K562 (cell line): ENCODE data around the gene DNAJB13. TPM values are rescaled to one million over a fixed set of nuclear protein-coding genes. Genes with fewer than 3 reads are reported as not detected.
A peak's percentile ranks its signal among the peaks of the same experiment; 100 is the strongest.

Experiments used
- E2F5 ChIP-seq: sonication (generic); formaldehyde crosslinking; IDR thresholded peaks from 2 replicates; pipeline ENCODE4 v1.8.0; 2022; ENCODE audit warnings: mild to moderate bottlenecking, missing genetic modification reagents
- ETV5 ChIP-seq: sonication (generic); formaldehyde crosslinking; IDR thresholded peaks from 2 replicates; pipeline ENCODE4 v1.4.0; 2020; ENCODE audit warnings: low read depth, mild to moderate bottlenecking, missing genetic modification reagents
- FIP1L1 ChIP-seq: fragments of 200-400 bp; formaldehyde crosslinking; IDR thresholded peaks from 2 replicates; pipeline ENCODE4 v1.6.1; 2018; ENCODE audit warnings: mild to moderate bottlenecking, low read depth, low read length; ENCODE audit not compliant: poor library complexity, severe bottlenecking
- HNRNPUL1 ChIP-seq: fragments of 200-400 bp; formaldehyde crosslinking; IDR thresholded peaks from 2 replicates; pipeline ENCODE4 v1.6.1; 2017; ENCODE audit warnings: low read length
- NFIC ChIP-seq: fragments of 450-650 bp; IDR thresholded peaks from 2 replicates; pipeline ENCODE4 v1.6.1; 2017; ENCODE audit warnings: mild to moderate bottlenecking, inconsistent platforms
- PBX2 ChIP-seq, 2 experiments: IDR thresholded peaks in 1 of 2; conservative IDR thresholded peaks in 1 of 2; 2 replicates each; pipeline ENCODE4 v1.6.1; 2016; ENCODE audit warnings: low read depth in 2 of 2, mild to moderate bottlenecking in 1 of 2, missing compliant biosample characterization in 1 of 2, missing genetic modification characterization in 1 of 2, moderate library complexity in 1 of 2
- TEAD1 ChIP-seq, 2 experiments: fragments of 450-650 bp in 1 of 2; sonication (generic) in 1 of 2; formaldehyde crosslinking; IDR thresholded peaks; 2 replicates each; pipeline versions ENCODE4 v1.4.0 to v1.8.0; 2020 to 2022; ENCODE audit warnings: mild to moderate bottlenecking in 2 of 2, missing genetic modification reagents in 1 of 2
- TEAD4 ChIP-seq, 2 experiments: sonication (generic) in 1 of 2; formaldehyde crosslinking in 1 of 2; IDR thresholded peaks; 2 replicates each; pipeline versions ENCODE4 v1.6.1 to v1.8.0; 2012 to 2022; ENCODE audit warnings: borderline replicate concordance in 1 of 2, inconsistent platforms in 1 of 2, low read length in 1 of 2, mild to moderate bottlenecking in 1 of 2, missing genetic modification reagents in 1 of 2
- TFAP4 ChIP-seq: sonication (generic); formaldehyde crosslinking; IDR thresholded peaks from 2 replicates; pipeline ENCODE4 v1.8.0; 2022; ENCODE audit warnings: missing genetic modification reagents, mild to moderate bottlenecking, moderate library complexity, borderline replicate concordance
- ZEB2 ChIP-seq: fragments of 450-650 bp; IDR thresholded peaks from 2 replicates; pipeline ENCODE4 v1.6.1; 2016
- ZHX1 ChIP-seq: fragments of 150-350 bp; conservative IDR thresholded peaks from 2 replicates; pipeline ENCODE4 v1.6.1; 2014; ENCODE audit warnings: low read length
- ZNF592 ChIP-seq: fragments of 450-650 bp; IDR thresholded peaks from 2 replicates; pipeline ENCODE4 v1.6.1; 2017; ENCODE audit warnings: antibody characterized with exemption, mild to moderate bottlenecking
- polyA plus RNA-seq, 8 experiments: library from polyadenylated mRNA; depleted of rRNA in 4 of 8; stranded (reverse) in 5 of 8; unstranded in 3 of 8; fragments of >200 nt; fragmentation: Nextera tagmentation in 2 of 8; fragmentation: Illumina TruSeq in 1 of 8; extraction: Ambion mirVana in 2 of 8; extraction: Trizol in 1 of 8; gene quantifications; 2 replicates each; pipeline versions ENCODE4 v1.2.1 to v1.2.3, GENCODE V29; 2011 to 2014; ENCODE audit warnings: inconsistent platforms in 1 of 8, missing spikeins in 1 of 8
- total RNA-seq, 7 experiments: library from RNA; depleted of rRNA in 6 of 7; stranded (reverse); fragments of >200 nt in 6 of 7; fragmentation: Illumina TruSeq in 2 of 7; extraction: Trizol in 2 of 7; gene quantifications; 2 replicates each; pipeline versions ENCODE4 v1.2.1 to v1.2.3, GENCODE V29; 2011 to 2021; ENCODE audit warnings: low replicate concordance in 1 of 7

DNAJB13 gene
- total and polyA plus RNA-seq, 9 of the 15 experiments (the other 6 are each of a cell fraction or from before 2014, with no cell fraction given), result 0.14 TPM; not detected in 8

- TF ChIP-seq HNRNPUL1, result no peak
- no peak for TF ChIP-seq PBX2 (CRISPR knock-in tag; IDR thresholded peaks at IDR 0.05; ENCODE audit: low read depth)
- no peak for TF ChIP-seq PBX2 (tag; conservative IDR thresholded peaks at IDR 0.05; ENCODE audit: low read depth)
- TF ChIP-seq FIP1L1, result no peak
- no peak for TF ChIP-seq ZHX1
- TF ChIP-seq ZNF592, result no peak
- no peak for TF ChIP-seq E2F5 (CRISPR knock-in tag)
- TF ChIP-seq ZEB2, result no peak
- TF ChIP-seq TEAD4 (IDR thresholded peaks at IDR 0.05; ENCODE audit: low read length), result peak; percentile 93
- no peak for TF ChIP-seq TEAD4 (CRISPR knock-in tag; IDR thresholded peaks at IDR 0.05; ENCODE audit: borderline replicate concordance)
- peak; percentile 72 for TF ChIP-seq NFIC
- TF ChIP-seq TEAD1 (CRISPR knock-in tag; IDR thresholded peaks at IDR 0.05), result peak in 1 of 2 experiments; percentile 70; a peak in 2 of 4 replicates
- TF ChIP-seq TFAP4 (CRISPR knock-in tag), result no peak
- TF ChIP-seq ETV5 (CRISPR knock-in tag), result no peak
Measured at GRCh38 chr11:73942010-73942409, 8.8 kb upstream of the DNAJB13 start (continued).
